ENCODE measurements around the gene MEIS1.

MEIS1 gene

GRCh38 chr2:66602341-66602740 lies 167.4 kb downstream of the MEIS1 start:
- no peak for DNase-seq (ENCODE audit: low read depth, low spot score)
- Histone ChIP-seq H3K9me3 (ENCODE audit: control insufficient read depth, insufficient read depth, low read length) (no peaks in the 10 kb centered on the region), H3K4me1 (ENCODE audit: control insufficient read depth, insufficient read depth, low read length) (no peaks in the 10 kb centered on the region), H3K27ac (ENCODE audit: low read length) (no peak overlapping the region), H3K27me3 (ENCODE audit: control insufficient read depth, insufficient read depth, low read length) (no peaks in the 10 kb centered on the region), H3K4me3 (ENCODE audit: low read length) (no peak overlapping the region), H3K36me3 (ENCODE audit: control insufficient read depth, insufficient read depth, low read length) (no peaks in the 10 kb centered on the region)

DNA sequence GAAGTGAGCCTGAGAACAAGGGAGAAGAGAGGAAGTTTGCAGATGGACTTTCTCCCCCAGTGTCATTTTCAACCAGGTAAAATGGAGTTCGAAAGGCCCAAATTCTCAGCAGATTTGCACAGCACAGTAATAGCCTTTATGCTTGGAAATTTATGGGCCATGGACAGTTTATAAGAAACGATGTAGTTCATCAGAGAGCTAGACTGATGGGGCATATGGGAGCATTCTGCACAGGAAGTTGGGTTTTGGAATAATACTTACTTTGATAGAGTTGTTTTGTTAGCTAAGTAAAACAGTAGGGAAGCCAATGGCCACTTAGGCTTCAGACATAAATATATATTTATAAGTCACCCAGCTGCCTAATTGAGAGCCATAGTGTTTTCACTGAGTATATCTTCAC lies 169.4 kb downstream of the MEIS1 start:
- Histone ChIP-seq H3K27ac (ENCODE audit: low read length) (no peak overlapping the region), H3K4me3 (ENCODE audit: low read length) (no peak overlapping the region), H3K4me1 (ENCODE audit: control insufficient read depth, insufficient read depth, low read length) (no peaks in the 10 kb centered on the region; the same call in 1 of the 2 replicates), H3K36me3 (ENCODE audit: control insufficient read depth, insufficient read depth, low read length) (no peaks in the 10 kb centered on the region), H3K9me3 (ENCODE audit: control insufficient read depth, insufficient read depth, low read length) (no peaks in the 10 kb centered on the region), H3K27me3 (ENCODE audit: control insufficient read depth, insufficient read depth, low read length) (no peaks in the 10 kb centered on the region)
- WGBS (ENCODE audit: insufficient coverage, insufficient read length): no CpG with 5 or more reads among the region's 2 CpGs
- no peak for DNase-seq (ENCODE audit: low read depth, low spot score)

DNA sequence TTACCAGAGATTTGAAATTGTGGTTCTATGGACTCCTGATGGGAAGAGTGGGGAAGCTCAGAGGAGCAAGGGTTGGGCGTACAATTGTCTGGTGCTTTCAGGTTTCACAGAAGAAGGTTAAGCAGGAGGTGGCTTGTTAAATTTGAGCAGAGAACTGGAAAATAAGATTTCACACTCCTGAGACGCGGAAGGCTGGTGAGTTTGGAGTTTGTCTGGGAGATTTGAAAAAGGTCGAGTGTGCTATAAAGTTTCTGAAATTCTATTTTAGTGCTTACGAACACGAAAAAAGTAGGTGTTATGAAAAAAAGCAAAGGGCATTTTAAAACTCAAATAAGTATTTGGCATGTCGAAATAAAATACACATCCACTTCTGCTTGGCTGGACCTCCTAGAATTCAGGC lies 170.1 kb downstream of the MEIS1 start:
- no peak overlapping the region for H3K4me3 ChIP-seq (ENCODE audit: low read length)
- WGBS (ENCODE audit: insufficient coverage, insufficient read length): no CpG with 5 or more reads among the region's 7 CpGs
- no peaks in the 10 kb centered on the region for H3K9me3 ChIP-seq (ENCODE audit: control insufficient read depth, insufficient read depth, low read length)
- no peaks in the 10 kb centered on the region for H3K27me3 ChIP-seq (ENCODE audit: control insufficient read depth, insufficient read depth, low read length)
- no peaks in the 10 kb centered on the region for H3K36me3 ChIP-seq (ENCODE audit: control insufficient read depth, insufficient read depth, low read length)
- H3K27ac ChIP-seq (ENCODE audit: low read length): no peak overlapping the region
- no peaks in the 10 kb centered on the region; the same call in 1 of the 2 replicates for H3K4me1 ChIP-seq (ENCODE audit: control insufficient read depth, insufficient read depth, low read length)
- DNase-seq (ENCODE audit: low read depth, low spot score): no peak

DNA sequence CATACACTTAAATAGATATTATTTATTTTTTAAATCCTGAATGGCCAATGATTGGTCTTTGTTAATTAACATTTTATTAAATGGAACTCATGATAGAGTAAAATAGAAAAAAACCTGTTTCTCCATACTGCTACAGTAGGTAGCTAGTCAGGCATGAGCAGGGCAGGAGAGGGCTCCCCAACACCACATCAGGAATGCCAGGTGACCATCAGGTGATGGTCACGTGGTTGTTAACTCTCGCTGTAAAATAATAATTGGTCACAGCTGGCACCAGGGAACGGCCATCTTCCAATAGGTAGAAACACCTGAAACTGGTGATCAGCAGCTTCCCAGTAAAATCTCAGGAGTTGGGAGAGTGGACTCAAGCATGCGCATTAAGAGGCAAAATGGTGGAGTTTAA lies 172.2 kb downstream of the MEIS1 start:
- no peaks in the 10 kb centered on the region; the same call in 1 of the 2 replicates for H3K4me1 ChIP-seq (ENCODE audit: control insufficient read depth, insufficient read depth, low read length)
- H3K27me3 ChIP-seq (ENCODE audit: control insufficient read depth, insufficient read depth, low read length): no peaks in the 10 kb centered on the region
- no peaks in the 10 kb centered on the region for H3K9me3 ChIP-seq (ENCODE audit: control insufficient read depth, insufficient read depth, low read length)
- no peak overlapping the region for H3K27ac ChIP-seq (ENCODE audit: low read length)
- DNase-seq (ENCODE audit: low read depth, low spot score): no peak
- no peak overlapping the region for H3K4me3 ChIP-seq (ENCODE audit: low read length)
- WGBS (ENCODE audit: insufficient coverage, insufficient read length): no CpG with 5 or more reads among the region's 4 CpGs
- no peaks in the 10 kb centered on the region for H3K36me3 ChIP-seq (ENCODE audit: control insufficient read depth, insufficient read depth, low read length)

Data from iPS DF 6.9 (cell line).